22Rv1 (cell line): ENCODE results near the gene KLHL1.

ENCODE experiments used
- H3K27ac ChIP-seq: fragments of 450-650 bp; 2 replicates; pipeline ENCODE4 v1.5.1; 2017
- ZFX ChIP-seq: fragments of 450-650 bp; IDR thresholded peaks from 2 replicates; pipeline ENCODE4 v1.6.1; 2017; ENCODE audit warnings: antibody characterized with exemption, borderline replicate concordance
- TF ChIP-seq, protein P1 (sequence below): fragments of 450-650 bp; IDR thresholded peaks from 2 replicates; pipeline ENCODE4 v1.5.1; 2017; ENCODE audit warnings: mild to moderate bottlenecking

KLHL1 gene

DNA sequence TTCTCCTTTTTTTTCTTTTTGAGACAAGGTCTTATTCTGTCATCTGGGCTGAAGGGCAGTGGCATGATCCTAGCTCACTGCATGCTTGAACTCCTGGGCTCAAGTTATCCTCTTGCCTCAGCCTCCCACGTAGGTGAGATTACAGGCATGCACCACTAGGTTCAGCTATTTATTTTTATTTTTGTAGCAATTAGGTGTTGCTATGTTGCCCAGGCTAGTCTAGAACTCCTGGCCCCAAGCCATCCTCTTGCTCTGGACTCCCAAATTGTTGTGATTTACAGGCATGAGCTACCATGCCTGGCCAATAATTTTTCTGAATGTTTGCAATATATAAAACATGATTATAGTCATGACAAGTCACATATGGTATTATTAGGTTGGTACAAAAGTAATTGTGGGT lies 161.7 kb downstream of the KLHL1 start:
- TF ChIP-seq ZFX: no peak
- no peak overlapping the region for H3K27ac ChIP-seq

DNA sequence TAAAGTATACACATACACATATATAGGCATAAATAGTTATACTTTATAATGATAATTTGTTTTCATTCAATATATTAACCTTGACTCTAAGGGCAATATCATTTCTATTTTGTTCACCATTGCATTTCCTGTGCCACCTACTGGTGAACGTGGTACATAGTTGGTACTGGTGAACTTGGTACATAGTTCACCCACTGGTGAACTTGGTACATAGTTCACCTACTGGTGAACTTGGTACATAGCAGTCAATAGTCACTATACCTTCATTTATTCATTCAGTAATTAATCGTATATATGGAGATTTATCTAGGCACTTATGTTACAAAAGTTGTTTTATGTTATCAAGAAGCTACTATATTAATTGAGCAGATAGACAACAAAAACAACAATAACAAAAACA lies 173.2 kb downstream of the KLHL1 start:
- TF ChIP-seq, protein P1, sequence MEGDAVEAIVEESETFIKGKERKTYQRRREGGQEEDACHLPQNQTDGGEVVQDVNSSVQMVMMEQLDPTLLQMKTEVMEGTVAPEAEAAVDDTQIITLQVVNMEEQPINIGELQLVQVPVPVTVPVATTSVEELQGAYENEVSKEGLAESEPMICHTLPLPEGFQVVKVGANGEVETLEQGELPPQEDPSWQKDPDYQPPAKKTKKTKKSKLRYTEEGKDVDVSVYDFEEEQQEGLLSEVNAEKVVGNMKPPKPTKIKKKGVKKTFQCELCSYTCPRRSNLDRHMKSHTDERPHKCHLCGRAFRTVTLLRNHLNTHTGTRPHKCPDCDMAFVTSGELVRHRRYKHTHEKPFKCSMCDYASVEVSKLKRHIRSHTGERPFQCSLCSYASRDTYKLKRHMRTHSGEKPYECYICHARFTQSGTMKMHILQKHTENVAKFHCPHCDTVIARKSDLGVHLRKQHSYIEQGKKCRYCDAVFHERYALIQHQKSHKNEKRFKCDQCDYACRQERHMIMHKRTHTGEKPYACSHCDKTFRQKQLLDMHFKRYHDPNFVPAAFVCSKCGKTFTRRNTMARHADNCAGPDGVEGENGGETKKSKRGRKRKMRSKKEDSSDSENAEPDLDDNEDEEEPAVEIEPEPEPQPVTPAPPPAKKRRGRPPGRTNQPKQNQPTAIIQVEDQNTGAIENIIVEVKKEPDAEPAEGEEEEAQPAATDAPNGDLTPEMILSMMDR: peak; percentile 43
- no peak for TF ChIP-seq ZFX
- H3K27ac ChIP-seq: no peak overlapping the region

DNA sequence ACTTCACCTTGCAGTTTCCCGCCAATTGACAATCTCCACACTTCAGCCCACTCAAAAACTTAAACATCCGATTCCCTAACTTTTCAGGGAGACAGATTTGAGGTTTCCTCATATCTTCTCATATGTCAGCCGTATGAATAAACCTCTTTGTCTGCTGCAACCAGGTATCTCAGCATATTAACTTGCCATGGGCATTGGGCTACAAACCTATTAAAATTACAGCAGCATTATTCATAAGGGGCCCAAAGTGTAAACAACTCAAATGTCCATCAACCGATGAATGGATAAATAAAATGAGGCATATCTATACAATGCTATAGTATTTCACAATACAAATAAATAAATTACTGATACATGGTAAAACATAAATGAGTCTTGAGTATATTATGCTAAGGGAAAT lies 180.0 kb downstream of the KLHL1 start:
- TF ChIP-seq ZFX: no peak
- TF ChIP-seq, protein P1: no peak
- H3K27ac ChIP-seq: no peak overlapping the region

DNA sequence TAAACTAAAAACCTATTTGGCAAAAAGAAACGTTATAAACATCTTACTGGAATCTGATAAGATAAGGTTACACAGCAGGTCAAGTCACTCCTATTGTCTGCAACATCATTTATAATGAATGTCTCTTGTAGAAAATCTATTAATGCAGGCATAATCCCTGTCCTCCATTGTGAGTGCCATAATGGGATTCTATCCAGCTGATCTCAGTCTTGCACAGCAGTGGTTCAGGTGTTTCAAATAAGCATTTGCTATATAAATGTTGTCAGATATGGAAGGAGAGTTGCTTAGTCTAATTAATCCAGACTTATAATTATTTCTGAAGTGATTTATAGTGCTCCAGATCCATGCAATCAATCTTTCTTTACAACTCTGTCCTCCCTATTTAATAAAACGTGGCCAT lies 187.1 kb downstream of the KLHL1 start:
- H3K27ac ChIP-seq: no peak overlapping the region
- TF ChIP-seq, protein P1: no peak
- TF ChIP-seq ZFX: no peak

DNA sequence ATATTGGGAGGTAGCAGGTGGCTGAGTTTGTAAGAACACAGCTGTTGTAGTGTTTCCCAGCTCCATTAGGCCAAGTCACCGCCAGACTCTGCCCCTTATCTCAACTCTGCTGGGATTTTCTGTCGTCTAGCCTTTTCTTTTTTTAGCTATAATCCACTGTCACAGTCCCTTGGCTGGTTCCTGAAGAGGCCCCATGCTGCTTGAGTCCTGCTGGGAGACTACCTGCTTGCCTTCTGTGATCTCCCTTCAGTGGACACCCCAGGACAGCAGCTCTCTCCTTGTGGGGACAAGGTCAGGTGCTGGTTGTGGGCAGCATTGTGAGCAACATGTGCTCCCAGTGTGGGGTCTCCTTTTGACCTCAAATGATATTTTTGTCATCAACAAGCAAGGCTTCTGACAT lies 195.6 kb downstream of the KLHL1 start:
- TF ChIP-seq, protein P1: no peak
- TF ChIP-seq ZFX: no peak
- H3K27ac ChIP-seq: no peak overlapping the region

DNA sequence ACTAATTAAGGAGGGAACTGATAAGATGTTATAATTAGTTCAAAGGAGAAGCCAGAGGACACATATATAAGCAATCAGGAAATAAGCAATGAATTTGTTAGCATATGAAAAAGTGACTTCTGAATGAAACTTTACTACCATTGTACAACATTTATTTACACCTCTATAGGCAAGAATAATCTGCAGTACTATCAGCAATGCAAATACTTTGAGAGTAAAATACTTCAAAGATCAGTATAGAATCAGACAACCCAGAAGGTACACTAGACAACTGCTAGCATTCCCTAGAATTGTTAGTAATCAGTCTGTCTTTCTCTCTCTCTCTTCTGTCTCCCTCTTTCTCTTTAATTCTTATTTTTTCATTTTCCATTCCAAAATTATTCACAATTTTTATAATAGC lies 197.5 kb downstream of the KLHL1 start:
- no peak overlapping the region for H3K27ac ChIP-seq
- TF ChIP-seq ZFX: no peak

DNA sequence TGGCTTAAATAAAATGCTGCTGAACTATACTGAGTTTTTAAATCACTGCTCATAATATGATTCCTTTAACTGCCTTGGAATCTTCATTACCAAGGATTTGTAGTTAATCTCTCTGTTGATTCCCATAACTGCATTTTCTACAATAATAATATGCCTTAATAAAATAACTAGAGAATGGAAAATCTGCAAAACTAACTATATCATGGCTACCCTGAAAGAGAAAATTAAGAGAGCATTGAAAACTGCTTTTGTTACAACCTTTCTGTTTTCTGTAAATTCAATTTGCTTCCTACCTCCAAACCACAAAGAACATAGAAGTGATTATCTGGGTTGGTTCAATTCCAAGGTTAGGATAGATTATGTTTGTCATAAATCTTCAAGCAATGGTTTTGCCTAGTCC lies 203.5 kb downstream of the KLHL1 start:
- no peak for TF ChIP-seq ZFX
- TF ChIP-seq, protein P1: no peak
- H3K27ac ChIP-seq: no peak overlapping the region

DNA sequence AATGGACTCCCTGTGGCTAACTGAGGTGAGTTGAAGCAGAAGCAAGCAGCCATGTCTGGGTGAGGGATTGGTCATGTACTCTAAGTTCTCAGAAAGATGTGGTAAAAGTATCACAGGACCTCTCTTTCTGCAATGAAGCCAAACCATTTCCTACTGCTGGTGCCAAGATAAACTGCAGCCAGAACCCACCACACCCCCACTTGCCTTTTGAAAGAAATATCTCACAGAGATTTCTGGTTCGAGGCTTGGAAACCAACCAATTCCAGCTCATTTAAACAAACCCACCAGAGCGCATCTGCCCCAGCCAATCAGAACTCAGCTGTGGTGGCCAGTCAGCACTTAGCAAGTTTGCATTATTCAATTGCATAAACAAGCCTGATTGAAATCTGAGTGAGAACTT lies 205.2 kb downstream of the KLHL1 start:
- no peak overlapping the region for H3K27ac ChIP-seq
- TF ChIP-seq, protein P1: no peak
- no peak for TF ChIP-seq ZFX
